MM.1S (cell line): Measurements from ENCODE around the gene TMEM233.

Experiments used
- EZH2 ChIP-seq: fragments of 300-600 bp; sonication (generic); optimal IDR thresholded peaks from 2 replicates; pipeline ENCODE3; 2017; ENCODE audit warnings: low read depth, mild to moderate bottlenecking, antibody characterized with exemption, low read length, mixed read lengths
- EZH2phosphoT487 ChIP-seq: fragments of 300-600 bp; sonication (generic); IDR thresholded peaks from 2 replicates; pipeline ENCODE4 v1.6.1; 2018; ENCODE audit warnings: antibody characterized with exemption, low read length
- TF ChIP-seq, protein P1 (sequence below): fragments of 300-600 bp; sonication (generic); IDR thresholded peaks from 2 replicates; pipeline ENCODE4 v1.5.1; 2016; ENCODE audit warnings: antibody characterized with exemption, low read length, mixed read lengths

GRCh38 chr12:119676022-119676421, 82.4 kb downstream of the TMEM233 start:
- TF ChIP-seq, protein P1, sequence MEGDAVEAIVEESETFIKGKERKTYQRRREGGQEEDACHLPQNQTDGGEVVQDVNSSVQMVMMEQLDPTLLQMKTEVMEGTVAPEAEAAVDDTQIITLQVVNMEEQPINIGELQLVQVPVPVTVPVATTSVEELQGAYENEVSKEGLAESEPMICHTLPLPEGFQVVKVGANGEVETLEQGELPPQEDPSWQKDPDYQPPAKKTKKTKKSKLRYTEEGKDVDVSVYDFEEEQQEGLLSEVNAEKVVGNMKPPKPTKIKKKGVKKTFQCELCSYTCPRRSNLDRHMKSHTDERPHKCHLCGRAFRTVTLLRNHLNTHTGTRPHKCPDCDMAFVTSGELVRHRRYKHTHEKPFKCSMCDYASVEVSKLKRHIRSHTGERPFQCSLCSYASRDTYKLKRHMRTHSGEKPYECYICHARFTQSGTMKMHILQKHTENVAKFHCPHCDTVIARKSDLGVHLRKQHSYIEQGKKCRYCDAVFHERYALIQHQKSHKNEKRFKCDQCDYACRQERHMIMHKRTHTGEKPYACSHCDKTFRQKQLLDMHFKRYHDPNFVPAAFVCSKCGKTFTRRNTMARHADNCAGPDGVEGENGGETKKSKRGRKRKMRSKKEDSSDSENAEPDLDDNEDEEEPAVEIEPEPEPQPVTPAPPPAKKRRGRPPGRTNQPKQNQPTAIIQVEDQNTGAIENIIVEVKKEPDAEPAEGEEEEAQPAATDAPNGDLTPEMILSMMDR, result no peak
- no peak for TF ChIP-seq EZH2phosphoT487
- no peak for TF ChIP-seq EZH2
